AG09319 (cell line): Measurements from ENCODE around the gene NOL4L.

ENCODE experiments used
- DNase-seq: peaks from one replicate; pipeline ENCODE4 v3.0.0-alpha.2; 2010; ENCODE audit warnings: low read depth; ENCODE audit errors: extremely low read depth
- TF ChIP-seq, protein P1 (sequence below): IDR thresholded peaks from 2 replicates; pipeline ENCODE4 v1.5.1; 2011; ENCODE audit warnings: low read depth, mild to moderate bottlenecking, inconsistent platforms, low read length, moderate library complexity

NOL4L gene

DNA sequence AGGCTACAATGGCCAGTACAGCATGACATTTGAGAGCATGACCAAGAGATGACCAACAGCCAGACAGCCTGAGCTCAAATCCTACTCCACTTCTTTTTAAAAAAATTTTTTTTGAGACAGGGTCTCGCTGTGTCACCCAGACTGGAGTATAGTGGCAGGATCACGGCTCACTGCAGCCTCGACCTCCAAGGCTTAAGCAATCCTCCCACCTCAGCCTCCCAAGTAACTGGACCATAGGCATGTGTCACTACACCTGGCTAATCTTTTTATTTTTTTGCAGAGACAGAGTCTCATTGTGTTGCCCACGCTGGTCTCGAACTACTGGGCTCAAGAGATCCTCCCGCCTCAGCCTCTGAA, 42.9 kb downstream of the NOL4L start:
- TF ChIP-seq, protein P1, sequence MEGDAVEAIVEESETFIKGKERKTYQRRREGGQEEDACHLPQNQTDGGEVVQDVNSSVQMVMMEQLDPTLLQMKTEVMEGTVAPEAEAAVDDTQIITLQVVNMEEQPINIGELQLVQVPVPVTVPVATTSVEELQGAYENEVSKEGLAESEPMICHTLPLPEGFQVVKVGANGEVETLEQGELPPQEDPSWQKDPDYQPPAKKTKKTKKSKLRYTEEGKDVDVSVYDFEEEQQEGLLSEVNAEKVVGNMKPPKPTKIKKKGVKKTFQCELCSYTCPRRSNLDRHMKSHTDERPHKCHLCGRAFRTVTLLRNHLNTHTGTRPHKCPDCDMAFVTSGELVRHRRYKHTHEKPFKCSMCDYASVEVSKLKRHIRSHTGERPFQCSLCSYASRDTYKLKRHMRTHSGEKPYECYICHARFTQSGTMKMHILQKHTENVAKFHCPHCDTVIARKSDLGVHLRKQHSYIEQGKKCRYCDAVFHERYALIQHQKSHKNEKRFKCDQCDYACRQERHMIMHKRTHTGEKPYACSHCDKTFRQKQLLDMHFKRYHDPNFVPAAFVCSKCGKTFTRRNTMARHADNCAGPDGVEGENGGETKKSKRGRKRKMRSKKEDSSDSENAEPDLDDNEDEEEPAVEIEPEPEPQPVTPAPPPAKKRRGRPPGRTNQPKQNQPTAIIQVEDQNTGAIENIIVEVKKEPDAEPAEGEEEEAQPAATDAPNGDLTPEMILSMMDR = no peak
- DNase-seq = no peak

DNA sequence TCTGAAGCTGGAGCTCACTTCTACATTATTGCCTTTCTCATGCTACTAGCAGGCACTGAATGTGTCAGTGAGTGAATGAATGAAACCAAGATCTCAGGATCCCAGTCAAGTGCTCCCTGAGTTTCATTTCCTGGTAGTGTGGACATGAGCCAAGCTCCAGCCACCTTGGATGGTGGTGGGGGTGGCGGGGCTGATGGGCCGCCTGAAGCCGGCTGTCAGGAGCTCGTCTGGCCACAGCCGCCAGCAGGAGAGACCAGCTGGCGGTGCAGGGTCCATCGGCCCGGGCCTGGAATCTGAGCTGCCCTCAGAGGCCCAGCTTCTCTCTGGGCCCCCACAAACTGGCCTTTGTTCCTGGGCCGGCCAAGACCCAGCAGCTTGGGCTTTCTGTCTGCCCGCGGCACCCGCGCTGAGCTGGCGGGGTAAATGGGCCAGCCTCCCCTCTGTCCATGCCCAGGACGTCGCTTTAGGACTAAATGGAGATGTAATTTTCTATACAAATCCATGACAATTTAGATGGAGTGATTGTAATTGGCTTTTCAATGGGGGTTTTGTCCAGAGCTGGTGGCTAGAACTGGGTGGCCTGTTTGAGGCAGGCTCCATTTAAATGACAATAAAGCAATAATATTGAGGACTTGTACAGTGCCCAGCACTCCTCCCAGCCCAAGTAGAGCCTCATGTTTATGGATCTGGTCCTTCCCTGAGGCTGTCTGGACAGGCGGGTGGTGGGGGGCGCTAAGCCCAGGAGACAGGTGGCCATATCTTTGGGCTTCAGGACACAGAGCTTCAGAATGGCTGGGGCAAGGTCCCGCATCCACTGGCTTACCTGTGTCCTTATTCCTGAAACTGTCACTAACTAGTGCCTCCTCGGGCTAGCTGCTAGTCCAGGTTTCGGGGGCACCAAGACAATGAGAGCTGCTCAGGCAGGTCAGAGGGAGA, 43.5 kb downstream of the NOL4L start:
- TF ChIP-seq, protein P1 = no peak
- no peak for DNase-seq

DNA sequence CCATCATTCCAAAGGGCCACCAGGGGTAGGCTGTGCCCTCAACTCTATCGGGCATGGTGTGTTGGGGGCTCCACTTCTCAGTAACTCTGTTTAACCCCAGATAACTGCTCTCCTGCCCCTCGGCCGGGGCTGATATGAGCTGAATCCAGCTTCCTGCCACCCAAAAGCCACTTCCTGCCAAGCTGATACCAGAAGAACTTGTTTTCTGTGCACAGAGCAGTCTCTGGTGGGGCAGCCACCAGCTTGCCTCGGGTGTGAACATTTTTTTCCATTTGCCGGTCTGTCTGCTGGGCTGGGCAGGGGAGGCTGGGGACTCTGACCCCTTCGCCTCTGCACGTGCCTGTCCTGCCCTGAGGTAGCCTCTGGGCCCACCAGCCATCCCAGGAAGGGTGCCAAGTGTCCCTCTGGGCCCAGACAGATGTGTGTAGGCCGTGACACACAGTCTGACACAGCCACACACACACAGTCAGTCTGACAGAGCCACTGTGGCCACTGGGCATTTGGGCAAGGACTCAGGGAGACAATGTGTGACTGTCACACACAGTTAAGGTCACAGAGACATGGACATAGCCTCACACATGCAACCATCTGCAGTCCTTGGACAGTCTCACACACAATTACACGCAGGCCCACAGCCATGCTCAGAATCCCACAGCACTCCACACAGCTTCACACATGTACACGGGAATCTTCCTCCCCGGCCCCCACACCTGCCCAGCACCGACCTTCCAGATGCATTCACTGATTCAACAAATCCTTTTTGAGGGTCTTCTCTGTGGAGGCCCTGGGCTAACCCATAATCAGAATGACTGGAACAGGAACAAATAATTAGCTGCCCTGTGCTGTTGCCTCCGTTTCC, 45.1 kb downstream of the NOL4L start:
- no peak for DNase-seq
- TF ChIP-seq, protein P1 = no peak

DNA sequence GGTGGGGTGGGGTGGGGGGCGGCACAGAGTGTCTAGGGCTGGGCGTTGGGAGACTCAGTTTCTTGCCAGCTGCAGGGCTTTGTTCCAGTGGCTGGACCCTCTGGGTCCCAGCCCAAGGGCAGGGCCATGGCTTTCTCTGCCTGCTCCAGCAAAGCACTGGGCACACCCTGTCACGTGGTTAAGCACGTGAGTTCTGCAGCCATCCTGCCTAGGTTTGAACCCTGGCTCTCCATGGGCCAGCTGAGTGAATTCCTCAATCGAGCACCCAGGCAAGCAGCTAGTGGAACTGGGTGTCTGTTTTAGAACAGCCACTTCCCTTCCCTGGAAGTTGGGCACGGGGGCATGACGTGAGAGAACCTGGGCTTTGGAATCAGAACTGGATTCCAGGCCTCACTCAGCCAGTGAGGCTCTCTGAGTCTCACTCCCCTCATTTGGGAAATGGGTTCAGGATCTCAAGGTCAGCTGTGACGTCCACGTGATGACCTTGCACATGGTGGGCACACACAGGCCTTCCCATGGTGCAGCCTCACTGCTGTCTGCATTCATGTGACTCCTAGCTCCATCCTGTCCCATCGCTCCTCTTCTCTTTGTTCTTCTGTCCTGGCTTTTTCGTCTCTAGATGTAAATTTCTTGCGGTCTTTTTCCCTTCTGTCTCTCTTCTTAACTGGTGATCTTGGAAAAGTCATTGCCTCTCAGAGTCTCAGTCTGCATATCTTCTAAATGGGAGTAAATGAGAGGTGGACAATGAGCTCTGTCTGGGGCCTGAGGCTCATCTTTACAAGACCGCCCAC, 45.9 kb downstream of the NOL4L start:
- no peak for DNase-seq
- TF ChIP-seq, protein P1 = no peak

DNA sequence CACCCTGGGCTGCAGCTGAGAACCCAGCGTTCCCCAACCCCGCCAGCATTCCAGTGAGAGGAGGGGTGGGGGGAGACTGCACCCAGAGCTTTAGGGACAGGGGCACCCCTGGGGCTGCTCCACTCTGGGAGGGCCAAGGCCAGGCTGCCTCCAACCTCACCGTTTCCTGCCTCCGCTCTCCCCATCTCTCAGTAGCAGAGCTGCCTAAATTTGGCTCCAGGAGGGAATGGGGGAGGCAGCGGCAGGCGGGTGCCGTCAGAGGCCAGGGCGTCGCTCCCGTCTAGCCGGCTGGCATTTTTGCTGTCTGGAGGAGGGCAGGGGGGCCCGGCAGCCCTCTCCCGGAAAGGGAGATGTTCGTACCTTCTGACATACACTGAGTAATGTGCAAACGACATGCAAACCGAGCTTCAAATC, 46.6 kb downstream of the NOL4L start:
- DNase-seq = no peak
- TF ChIP-seq, protein P1 = no peak

DNA sequence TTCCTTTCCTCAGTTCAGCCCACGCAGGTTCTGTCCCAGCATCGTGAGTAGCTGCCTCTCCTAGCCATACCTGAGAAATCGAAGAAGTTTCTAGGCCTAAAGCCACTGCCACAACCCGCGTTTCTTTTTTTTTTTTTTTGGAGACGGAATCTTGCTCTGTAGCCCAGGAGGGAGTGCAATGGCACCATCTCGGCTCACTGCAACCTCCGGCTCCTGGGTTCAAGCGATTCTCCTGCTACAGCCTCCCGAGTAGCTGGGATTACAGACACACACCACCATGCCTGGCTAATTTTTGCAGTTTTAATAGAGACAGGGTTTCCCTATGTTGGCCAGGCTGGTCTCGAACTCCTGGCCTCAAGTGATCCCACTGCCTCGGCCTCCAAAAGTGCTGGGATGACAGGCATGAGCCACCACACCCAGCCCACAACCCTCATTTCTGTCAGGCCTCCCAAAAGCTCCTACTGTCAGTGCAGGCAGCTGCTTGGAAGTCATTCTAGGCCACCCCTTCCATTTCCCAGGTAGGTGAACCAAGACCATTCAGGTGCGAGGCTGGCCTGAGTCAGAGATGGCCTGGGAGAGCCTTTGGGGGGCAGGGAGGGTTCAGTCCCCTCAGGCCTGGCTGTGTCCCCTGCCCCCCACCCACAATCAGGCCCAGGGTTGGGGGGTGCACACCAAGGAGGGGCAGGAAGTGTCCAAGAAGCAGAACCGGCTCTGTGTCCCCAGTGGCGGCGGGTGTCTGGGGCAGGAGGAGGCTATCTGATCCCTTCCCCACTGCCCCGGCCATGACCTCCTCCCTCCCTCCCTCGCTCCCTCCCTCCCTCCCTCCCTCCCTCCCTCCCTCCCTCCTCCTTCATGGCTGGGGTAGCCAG, 47.2 kb downstream of the NOL4L start:
- no peak for DNase-seq
- TF ChIP-seq, protein P1 = no peak
